Muscle of arm (tissue), 14 donors: Measurements from ENCODE around the gene MRPL42. TPM values are rescaled to one million over a fixed set of nuclear protein-coding genes. Genes with fewer than 3 reads are reported as not detected.
A peak's percentile ranks its signal among the peaks of the same experiment; 100 is the strongest.
"Not testable (repeated sequence)": the region's sequence is repeated elsewhere in the genome, so short reads cannot be mapped to it uniquely, and the experiment has no call there.

Source experiments
- DNase-seq: peaks from one replicate; pipeline ENCODE4 v3.0.0-alpha.2; 2013
- long read RNA-seq, 11 donors: transcript quantifications; one replicate each; lab custom pipeline, GENCODE V29; 2026
- polyA plus RNA-seq, 12 donors: library from polyadenylated mRNA; unstranded; fragments of 120-200 nt; gene quantifications; one replicate each; pipeline ENCODE4 v1.2.1, GENCODE V29; 2013; ENCODE audit not compliant: insufficient read length in 12 of 12

MRPL42 gene
- 10 to 100 TPM in 11 of 12 donors, not detected in 1; 32.8 to 56.3 (median 41.4) TPM for polyA plus RNA-seq
- long read RNA-seq, donor 1, full-length matches to known transcripts, result 25 of 25 reads
- long read RNA-seq, donor 1, partial matches to known transcripts, result 0 of 25 reads
- long read RNA-seq, donor 1, other reads (novel, unspliced or antisense), result 0 of 25 reads
- long read RNA-seq, donor 2, full-length matches to known transcripts, result 24 of 24 reads
- long read RNA-seq, donor 2, partial matches to known transcripts, result 0 of 24 reads
- long read RNA-seq, donor 2, other reads (novel, unspliced or antisense), result 0 of 24 reads
- long read RNA-seq, donor 3, full-length matches to known transcripts, result 4 of 4 reads
- long read RNA-seq, donor 3, partial matches to known transcripts, result 0 of 4 reads
- long read RNA-seq, donor 3, other reads (novel, unspliced or antisense), result 0 of 4 reads
- long read RNA-seq, donor 4, full-length matches to known transcripts, result 7 of 7 reads
- long read RNA-seq, donor 4, partial matches to known transcripts, result 0 of 7 reads
- long read RNA-seq, donor 4, other reads (novel, unspliced or antisense), result 0 of 7 reads
- long read RNA-seq, donor 5, result 0 reads
- long read RNA-seq, donor 6, full-length matches to known transcripts, result 6 of 6 reads
- long read RNA-seq, donor 6, partial matches to known transcripts, result 0 of 6 reads
- long read RNA-seq, donor 6, other reads (novel, unspliced or antisense), result 0 of 6 reads
- long read RNA-seq, donor 7, full-length matches to known transcripts, result 9 of 9 reads
- long read RNA-seq, donor 7, partial matches to known transcripts, result 0 of 9 reads
- long read RNA-seq, donor 7, other reads (novel, unspliced or antisense), result 0 of 9 reads
- long read RNA-seq, donor 8, full-length matches to known transcripts, result 33 of 33 reads
- long read RNA-seq, donor 8, partial matches to known transcripts, result 0 of 33 reads
- long read RNA-seq, donor 8, other reads (novel, unspliced or antisense), result 0 of 33 reads
- long read RNA-seq, donor 9, full-length matches to known transcripts, result 16 of 16 reads
- long read RNA-seq, donor 9, partial matches to known transcripts, result 0 of 16 reads
- long read RNA-seq, donor 9, other reads (novel, unspliced or antisense), result 0 of 16 reads
- long read RNA-seq, donor 10, full-length matches to known transcripts, result 6 of 11 reads
- long read RNA-seq, donor 10, partial matches to known transcripts, result 5 of 11 reads
- long read RNA-seq, donor 10, other reads (novel, unspliced or antisense), result 0 of 11 reads
- long read RNA-seq, donor 11, full-length matches to known transcripts, result 24 of 30 reads
- long read RNA-seq, donor 11, partial matches to known transcripts, result 6 of 30 reads
- long read RNA-seq, donor 11, other reads (novel, unspliced or antisense), result 0 of 30 reads

DNA sequence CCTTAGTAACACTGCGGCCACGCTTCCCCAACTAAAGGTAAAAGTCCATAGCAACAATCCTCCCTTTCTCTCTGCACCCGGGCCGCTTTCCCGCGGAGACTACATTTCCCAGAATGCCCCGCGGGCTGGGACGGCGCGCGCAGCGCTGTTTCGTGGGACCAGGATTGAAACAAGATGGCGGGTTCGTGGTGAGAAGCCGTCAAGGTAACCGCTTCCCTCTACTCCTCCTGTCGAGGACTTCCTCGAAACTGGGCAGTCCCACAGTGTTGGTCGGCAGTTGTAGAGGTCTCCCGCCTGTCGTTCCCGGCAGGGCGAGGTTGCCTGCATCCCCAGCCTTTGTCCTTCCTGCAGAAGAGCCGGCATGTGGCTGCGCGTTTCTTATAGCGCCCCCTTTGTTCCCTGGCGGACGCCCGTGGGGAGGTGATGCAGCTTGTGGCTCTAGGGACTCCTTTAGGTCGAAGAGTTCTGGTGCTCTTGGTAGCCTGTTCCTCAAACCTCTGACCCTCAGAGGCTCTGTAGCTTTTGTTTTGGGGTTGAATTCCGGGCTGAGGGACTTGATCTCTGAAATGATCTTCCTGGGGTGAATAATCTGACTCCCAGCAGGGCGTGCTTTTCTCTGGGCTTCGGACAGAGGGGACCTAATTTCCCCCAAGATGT lies at the start of gene MRPL42:
Gene MRPL42, plus strand, starts transcription at position 164 of the 657 bp plus-strand sequence. CDS start 1,772 bp downstream, outside the sequence.
- DNase-seq, result peak; percentile 95

DNA sequence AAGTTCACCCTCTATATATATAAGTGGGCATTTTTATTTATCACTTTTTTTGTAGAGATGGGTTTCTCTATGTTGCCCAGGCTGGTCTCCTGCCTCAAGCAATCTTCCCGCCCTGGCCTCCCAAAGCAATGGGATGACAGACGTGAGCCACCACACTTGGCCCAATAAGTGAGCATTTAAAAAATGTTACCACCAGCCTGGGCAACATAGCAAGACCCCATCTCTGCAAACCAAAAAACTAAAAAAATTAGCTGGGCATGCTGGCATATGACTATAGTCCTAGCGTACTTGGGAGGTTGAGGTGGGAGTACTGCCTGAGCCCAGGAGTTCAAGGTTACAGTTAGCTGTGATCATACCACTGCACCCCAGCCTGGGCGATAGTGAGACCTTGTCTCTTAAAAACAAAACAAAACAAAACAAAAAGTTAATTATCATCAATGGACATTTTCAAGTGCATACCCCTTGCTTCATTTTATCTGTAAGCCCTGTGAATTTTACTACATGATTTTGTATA lies 49.3 kb upstream of the MRPL42 start:
- DNase-seq, result no peak

GRCh38 chr12:93419388-93420034 lies 47.8 kb upstream of the MRPL42 start:
- DNase-seq, result no peak

DNA sequence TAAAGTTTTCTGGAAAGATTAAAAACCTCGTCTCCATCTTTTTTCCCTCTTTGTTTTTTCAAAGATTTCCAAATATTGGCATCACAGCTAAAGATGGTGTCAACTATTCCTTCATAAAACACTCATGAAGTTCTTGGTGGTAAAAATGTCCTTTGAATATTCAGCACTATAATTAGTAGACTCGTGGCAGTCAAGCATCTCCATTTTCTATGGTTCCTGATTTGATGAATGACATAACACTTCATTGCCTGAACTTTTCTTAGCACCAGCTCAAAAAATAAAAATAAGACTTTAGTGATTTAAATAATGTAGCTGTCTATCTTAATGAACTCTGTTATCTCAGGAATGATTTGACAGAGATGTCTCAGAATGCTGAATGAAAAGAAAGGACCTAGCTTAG lies 45.3 kb upstream of the MRPL42 start:
- no peak for DNase-seq

GRCh38 chr12:93425736-93426411 lies 41.4 kb upstream of the MRPL42 start:
- DNase-seq, result no peak

DNA sequence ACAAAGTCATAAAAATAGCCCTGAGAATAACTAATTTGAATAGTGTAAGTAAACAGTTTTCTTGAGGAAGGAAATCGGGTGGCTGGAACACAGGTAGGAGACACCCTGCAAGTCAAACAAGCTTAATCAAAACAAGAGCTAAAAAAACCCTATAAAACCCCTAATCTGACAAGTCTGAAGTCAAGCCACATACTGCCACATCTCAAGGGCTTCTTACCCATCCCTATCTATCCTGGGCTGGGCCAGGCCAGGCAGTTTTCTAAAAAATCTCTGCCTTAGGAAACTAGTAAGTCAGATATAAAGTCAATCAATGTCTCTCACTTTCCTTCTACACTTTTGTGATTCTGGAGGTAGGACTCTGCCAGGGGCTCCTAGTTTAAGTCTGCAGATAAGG lies 40.9 kb upstream of the MRPL42 start:
- no peak for DNase-seq

DNA sequence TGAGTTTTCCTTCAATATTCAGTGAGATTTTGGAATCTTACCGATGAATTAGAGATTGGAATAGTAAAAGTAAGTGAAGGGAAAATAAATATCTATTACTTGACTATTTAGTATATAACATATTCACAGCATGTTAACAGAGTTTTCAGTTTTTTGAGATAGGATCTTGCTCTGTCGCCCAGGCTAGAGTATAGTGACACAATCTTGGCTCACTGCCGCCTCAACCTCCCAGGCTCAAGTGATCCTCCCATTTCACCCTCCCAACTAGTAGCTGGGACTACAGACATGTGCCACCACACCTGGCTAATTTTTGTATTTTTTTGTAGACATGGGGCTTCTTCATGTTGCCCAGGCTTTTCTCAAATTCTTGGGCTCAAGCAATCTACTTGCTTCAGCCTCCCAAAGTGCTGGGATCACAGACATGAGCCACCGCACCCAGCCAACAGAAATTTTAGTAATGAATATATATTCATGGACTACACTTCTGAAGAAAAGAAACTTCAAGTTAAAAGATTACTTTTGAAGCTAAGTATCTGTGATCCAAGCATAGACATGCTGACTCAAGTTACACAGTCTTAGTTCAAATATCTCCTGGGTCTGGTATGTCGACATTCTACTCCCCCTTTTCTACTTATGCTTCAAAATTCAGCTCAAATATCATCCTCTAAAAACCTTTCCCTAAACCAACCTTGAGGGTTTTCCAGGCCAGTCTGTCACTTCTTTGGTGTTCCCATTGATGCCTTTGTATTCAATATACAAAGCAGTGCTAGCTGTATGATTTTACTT lies 39.3 kb upstream of the MRPL42 start:
- DNase-seq, result no peak

DNA sequence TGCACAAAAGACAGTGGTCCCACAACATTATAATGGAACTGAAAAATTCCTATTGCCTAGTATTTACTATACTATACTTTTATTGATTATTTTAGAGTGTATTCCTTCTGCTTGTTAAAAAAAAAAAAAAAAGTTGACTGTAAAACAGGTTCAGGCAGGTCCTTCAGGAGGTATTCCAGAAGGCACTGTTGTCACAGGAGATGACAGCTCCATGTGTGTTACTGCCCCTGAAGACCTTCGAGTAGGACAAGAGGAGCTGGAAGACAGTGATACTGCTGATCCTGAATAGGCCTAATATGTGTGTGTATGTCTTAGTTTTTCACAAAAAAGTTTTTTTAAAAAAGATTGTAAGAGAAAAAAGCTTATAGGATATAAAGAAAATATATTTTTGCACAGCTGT lies 37.9 kb upstream of the MRPL42 start:
- no peak for DNase-seq

- DNase-seq, result no peak
These were observed 37.5 kb upstream of the MRPL42 start for GRCh38 chr12:93429852-93430251.

DNA sequence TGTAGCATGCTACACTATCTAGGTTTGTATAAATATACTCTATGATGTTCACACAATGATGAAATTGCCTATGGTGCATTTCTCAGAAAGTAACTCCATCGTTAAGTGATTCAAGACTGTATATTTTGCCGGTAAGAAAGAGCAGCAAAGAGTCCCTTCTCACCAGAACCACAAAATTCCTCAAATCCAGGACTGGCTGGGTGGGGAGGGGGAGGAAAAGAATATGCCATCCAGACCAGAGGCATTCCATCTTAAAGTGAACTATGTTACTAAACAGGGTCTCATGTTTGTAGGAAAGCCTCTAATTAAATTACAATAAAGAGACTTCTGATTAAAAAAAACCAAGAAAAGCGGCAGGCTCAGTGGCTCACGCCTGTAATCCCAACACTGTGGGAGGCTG lies 37.0 kb upstream of the MRPL42 start:
- no peak for DNase-seq

GRCh38 chr12:93432031-93432430 lies 35.3 kb upstream of the MRPL42 start:
- not testable (repeated sequence) for DNase-seq

DNA sequence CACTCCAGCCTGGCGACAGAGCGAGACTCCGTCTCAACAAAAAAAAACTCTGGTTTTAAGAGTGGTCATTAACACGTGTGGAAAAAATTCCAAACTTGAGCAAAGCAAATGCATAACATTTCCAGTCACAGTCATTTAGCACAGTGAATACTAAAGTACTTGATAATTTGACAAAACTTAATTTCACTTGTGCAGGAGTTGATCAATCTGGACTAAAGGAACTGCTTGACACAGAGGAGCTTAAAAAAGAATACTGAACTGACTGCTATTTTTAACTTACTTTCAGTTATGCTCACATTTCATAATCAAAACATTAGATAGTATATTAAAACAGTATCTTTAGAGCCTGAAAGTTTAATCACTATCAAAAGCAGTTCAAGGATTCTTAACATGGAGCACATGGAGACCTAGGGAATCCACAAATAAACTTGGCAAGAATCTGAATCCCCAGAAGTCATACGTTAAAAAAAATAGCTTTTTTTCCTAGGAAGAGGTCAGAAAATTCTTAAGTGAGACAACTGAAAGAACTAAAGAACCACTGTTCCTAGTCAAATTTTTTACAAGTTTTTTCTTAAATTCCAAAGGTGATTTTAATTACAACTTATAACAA lies 33.0 kb upstream of the MRPL42 start:
- no peak for DNase-seq

GRCh38 chr12:93438266-93439050 lies 28.9 kb upstream of the MRPL42 start:
- no peak for DNase-seq

DNA sequence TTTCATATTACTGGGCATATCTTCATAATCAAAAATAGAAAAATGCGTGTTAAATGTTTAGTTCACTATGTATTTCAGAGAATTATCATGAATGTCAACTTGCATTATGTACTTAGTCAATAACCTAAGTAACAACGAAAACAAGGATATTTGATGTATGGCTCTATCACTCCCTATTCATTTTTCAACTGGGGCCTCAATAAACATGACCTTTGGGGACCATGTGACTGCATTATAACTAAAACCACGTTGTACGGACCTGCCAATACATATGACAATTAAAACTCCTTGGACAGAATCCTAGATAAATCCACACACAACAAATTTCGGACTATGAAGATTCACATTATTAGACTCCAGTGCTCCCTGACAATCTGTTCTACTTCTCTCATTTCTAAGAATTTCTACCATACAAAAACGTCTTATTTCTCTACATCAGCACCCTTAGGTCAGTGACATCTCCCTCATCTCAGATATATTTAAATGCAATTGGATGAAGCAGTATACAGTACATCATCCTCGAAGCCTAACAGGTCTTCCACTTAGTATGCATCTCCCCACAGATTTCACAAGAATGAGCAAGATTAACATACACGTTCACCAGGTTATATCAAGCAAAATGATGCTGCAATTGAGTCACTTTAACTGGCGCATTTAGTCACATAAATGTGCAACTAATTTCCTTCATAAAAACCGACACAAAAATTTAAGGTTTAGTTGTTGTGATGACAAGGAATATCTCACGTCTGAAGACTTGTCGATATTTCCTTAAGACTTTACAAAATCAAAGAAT lies 27.1 kb upstream of the MRPL42 start:
- no peak for DNase-seq

DNA sequence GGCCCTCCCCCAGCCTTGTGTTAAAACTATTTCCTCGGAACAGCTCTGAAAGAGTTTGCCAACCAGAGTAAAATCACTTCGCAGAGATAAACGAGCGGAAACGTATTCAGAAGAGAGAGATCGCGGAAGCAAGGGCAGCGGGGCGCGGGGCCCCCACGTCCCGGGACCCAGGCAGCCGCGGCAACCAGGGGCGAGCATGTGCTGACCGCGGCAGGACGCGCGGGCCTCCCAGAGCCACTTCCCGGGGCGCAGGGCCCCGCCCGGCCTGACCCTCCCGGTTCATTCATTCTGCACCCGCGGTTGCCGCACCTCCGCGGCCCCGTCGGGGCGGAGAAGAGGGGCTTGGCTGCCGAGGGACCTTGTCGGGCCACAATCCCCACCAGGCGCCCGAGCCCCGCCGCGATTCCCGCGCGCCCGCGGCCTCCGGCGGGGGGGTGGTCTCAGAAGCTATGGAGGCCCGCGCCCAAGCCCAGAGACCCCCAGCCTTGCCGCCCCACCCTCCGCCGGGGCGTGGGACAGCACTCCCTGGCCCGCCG lies 26.2 kb upstream of the MRPL42 start:
- DNase-seq, result peak; percentile 27

DNA sequence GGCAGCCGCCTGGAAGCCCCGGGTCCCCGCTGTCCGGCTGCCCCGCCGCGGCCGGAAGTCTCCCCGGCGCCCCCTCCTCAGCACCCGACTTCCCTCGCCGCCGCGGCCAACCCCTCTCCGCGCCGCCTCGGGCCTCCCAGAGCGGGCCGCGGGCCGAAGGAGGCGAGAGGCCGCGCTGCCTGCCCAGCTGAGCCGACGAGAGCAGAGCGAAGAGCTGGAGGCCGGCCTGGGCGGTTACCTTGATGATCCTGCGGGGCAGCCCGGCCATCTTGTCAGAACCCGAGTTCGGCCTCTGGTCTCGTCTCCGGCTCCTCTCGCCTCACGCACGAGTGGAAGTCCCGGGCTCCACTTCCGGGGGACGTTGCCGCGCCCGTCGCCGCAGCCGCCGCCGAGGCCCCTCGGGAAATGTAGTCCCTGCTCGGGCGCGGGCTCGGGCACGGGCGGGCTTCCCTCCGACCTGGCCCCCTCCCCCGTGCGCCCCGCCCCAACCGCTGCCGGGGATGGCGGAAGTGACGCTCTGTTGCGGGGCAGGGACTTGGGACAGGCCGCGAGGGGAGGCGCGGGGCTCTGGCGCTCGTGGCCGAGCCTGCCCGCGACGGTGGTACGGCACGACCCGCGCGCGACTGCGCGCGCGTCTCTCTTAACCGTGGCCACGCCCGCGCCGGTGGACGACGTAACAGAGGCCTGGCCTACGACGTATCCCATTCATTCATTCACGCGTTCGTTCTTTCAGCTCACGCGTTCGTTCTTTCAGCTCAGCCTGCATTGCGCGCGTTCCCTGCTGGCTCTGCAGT lies 25.5 kb upstream of the MRPL42 start, which contains the start of gene UBE2N:
Gene UBE2N, minus strand, starts transcription at position 331 of the 794 bp plus-strand sequence. Its CDS starts 63 bp downstream, at position 268.
- peak; percentile 93 for DNase-seq
